GM19438 (cell line): ENCODE measurements around the gene QSER1.
"Not testable (repeated sequence)": the region's sequence is repeated elsewhere in the genome, so short reads cannot be mapped to it uniquely, and the experiment has no call there.

Experiments
- ATAC-seq: cut with Tn5 transposase; IDR thresholded peaks from one replicate; pipeline ENCODE4 v1.9.1; 2021; ENCODE audit warnings: low read depth; ENCODE audit not compliant: unreplicated experiment

QSER1 gene

DNA sequence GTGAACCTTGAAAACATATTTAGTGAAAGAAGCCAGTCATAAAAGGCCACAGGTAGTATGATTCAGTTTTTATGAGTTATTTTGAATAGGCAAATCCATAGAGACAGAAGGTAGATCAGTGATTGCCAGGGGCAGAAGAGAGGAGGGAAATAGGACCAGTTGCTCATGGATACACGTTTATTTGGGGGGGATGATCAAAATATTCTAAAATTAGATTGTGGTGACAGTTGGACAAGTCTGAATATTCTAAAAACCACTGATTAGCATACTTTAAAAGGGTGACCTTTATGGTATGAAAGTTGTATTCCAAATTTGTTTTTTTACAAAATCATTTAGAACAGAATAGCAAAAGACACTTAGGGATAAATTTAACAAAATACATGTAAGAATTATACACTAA is 28.6 kb downstream of the QSER1 start:
- ATAC-seq, result no peak

DNA sequence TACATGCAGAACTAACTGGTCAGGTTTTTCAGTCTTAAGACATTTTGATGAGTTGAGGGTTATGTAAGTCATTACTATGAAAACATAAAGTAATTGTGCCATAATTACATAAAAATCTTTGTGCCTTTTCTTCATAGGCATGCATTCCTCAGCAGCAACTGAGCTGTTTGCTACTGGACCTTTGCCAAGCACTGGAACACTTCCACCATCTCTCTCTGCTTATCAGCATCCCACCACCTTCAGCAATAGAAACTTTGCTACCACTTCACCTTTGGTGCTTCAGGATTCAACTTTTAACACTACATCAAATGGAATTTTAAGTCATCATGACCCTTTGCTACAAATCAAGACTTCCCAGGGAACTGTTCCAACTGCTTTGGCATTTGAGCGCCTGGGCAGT is 39.0 kb downstream of the QSER1 start:
- ATAC-seq, result no peak

DNA sequence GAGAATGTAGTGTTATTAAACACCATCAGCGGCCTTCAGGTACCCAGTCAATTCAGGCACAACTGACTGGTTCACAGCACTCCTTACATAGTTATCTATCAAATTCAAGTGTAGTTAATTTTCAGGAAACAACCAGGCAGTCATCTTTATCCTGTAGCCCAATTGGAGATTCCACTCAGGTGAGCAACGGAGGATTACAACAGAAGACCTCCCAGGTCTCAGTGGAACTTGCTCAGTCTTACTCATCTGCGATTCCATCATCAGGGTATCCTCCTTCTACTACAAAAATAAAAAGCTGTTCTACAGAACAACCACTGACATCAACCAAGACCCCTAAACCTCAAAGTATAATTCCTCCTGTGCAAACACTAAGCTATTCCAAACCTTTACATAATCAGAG is 39.6 kb downstream of the QSER1 start:
- ATAC-seq, result no peak

DNA sequence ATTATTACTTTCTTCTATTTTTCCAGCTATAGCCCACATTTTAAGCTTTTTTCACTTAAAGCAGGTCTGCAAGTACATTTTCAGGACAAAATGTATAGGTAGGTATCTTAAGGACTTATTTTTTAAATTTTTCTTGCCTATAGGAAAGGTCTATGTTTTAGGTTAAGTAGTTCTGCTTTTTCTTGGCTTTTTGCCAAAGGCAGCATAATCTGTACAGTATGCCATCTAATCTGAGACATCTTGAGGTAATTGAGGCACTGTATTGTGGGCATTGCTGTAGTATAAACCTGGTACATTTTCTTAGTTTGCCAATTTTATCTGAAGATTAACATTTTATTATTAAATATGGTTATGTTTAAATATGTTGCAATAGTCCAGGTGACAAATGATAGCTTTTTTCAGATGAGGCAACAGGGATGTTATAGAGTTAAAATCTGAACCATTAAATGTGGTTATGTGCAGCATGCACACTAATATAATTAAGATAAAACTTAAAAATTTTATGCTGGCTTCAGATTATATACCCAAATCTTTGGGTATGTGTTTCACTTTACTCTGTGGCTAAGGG is 42.9 kb downstream of the QSER1 start:
- ATAC-seq, result no peak

DNA sequence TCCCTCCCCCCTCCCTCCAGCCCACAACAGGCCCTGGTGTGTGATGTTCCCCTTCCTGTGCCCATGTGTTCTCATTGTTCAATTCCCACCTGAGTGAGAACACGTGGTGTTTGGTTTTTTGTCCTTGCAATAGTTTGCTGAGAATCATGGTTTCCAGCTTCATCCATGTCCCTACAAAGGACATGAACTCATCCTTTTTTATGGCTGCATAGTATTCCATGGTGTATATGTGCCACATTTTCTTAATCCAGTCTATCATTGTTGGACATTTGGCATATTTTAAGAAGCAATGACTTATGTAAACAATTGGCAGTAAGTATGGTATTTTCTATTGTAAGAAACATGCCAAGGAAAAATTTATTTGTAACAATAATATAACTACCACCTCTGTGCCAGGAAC is 43.6 kb downstream of the QSER1 start:
- not testable (repeated sequence) for ATAC-seq

DNA sequence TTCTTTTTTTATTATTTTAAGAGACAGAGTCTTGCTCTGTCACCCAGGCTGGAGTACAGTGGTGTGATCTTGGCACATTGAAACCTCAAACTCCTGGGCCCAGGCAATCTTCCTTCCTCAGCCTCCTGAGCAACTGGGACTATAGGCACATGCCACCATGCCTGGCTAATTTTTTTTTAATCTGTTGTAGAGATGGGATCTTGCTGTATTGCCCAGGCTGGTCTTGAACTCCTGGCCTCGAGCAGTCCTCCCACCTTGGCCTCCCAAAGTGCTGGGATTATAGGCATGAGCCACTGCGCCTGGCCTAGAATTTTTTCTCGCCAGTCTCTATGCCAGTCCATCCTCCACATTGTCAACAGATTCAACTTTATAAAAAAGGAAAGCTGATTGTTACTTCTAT is 44.7 kb downstream of the QSER1 start:
- ATAC-seq, result not testable (repeated sequence)

DNA sequence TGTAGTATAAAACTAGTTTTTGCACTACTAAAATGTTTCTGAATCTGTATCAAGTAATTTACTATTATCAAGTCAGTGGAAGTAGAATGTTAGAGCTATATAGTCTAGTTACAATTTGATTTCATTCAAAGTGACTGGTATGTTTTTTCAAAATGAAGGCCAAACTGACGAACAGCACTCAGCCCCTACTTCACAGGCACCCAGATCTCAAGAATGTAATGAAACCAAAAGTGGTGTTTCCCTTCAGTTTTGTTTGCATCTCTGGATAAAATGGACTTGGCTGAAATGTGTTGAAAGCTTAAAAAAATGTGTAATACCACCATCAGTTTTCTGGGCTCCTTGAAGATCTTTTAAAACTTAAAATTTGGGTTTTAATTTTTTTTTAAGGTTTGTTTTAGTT is 46.4 kb downstream of the QSER1 start:
- no peak for ATAC-seq

DNA sequence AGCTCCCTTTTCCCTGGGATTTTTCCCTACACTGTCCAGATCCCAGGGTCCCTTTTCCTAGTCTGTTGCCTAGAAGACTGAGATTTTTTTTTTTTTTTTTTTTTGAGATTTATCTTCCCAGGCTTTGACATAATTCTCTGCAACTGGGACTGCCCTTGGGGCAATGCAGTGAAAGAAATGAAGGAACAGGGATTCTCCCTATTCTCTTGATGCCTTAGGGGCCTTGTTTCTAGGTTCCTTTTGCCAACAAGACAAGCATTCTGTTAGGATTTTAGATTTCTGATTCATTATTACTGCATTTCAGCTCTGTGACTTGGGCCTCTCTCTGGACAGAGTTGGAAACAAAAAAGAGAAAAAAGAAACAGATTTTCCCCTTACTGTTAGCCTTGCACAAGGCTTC is 47.3 kb downstream of the QSER1 start:
- no peak for ATAC-seq

DNA sequence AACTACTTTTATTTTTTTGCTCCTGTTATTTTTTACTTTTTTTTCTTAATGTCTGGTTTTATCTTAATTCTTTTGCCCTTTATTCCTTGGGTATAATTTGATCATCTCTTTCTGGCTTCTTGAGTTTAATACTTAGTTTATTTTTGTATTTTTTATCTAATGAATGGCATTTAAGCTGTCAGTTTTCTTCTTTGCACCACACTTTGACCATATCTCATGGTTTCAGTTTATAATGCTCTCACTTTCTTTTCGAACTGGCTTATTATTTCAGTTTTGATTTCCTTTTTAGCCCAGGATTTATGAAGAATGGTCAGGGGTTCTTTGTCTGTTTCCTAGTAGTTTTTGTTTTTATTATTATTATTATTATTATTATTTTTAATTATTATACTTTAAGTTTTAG is 48.3 kb downstream of the QSER1 start:
- no peak for ATAC-seq

DNA sequence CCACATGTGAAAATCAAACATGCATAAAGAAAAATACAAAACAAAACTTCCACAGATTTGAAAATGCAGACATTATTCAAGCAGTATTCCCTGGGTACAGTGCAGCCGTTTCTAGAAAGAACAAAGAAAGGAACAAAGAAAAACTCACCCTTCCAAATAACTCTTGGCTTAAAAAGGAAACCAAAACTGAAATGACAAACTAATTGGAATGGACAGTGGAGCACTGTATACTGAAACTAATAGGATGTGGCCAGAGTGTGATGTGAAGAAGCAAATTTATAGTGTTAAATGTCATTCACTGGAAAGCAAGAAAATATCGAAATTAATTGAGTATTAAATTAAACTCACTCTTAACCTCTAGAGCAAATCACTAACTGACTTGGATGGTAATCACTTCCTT is 55.4 kb downstream of the QSER1 start:
- ATAC-seq, result no peak

DNA sequence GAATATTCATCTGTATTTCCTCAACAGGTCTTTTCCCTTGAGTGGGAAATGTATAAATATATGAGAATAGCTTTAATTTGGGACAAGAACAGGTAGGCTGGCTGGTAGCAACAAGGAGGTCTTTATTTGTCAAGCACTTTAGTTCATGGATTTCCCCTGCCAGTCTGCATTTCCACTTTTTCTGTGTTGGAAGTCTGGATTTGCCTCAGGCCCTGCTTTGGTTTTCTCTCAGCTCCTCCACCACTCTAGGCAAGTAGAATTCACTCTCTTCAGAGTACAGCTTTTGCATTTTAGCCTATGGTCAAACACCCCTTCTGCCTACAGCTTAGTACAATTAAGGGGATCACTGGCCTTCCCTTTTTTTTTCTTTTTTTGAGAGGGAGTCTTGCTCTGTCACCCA is 57.1 kb downstream of the QSER1 start:
- no peak for ATAC-seq

DNA sequence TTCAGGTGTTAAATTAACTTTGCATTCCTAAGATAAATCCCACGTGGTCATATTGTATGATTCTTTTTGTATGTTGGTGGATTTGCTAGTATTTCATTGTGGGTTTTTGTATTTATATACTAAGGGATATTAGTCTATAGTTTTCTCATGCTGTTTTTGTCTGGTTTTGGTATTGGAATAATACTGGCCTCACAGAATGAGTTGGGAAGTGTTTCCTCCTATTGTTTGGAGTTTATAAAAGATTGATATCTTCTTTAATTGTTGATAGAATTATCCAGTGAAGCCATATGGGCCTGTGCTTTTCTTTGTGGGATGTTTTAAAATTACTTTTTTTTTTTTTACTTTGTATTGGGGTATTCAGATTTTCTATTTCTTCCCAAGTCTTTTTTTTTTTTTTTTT is 59.8 kb downstream of the QSER1 start:
- ATAC-seq, result no peak

DNA sequence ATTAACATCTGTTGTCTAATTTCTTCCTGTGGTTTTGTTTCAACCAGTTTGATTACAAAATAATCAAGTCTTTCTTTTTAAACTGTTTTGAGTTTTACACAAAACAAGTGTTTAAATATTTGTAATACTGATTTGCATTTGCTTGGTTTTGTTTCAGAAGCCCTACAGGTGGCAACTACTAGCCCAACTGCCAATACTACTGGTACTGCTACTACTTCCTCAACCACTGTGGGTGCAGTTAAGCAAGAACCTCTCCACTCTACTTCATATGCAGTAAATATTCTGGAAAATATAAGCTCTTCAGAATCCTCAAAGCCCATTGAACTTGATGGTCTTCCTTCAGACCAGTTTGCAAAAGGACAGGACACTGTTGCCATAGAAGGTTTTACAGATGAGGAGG is 61.1 kb downstream of the QSER1 start:
- no peak for ATAC-seq

DNA sequence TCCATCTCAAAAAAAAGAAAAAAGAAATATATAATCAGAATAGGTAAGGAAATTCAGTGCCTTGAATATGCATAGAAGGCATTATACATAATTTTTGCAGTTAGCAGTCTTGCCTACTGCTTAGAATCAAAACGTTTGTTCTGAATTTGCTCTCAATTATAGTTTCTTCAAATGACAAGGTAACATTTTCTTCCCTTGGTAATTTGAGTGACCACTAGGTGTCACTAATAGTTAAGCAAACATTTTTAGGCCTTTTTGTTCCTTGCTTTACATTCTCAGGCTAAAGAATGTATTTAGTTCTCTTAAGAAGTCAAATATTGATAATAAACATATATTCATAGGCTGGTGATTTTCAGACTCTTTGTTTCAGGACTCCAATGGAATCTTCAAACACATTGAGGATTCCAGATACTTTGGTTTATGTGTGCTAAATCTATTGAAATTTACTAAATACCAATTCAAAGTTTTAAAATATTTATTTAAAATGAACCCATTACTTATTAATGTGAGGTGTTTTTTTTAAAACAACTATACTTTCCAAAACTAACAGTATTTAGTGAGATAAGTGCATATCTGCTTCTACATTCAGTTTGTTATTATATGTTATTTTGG is 68.0 kb downstream of the QSER1 start:
- ATAC-seq, result no peak

DNA sequence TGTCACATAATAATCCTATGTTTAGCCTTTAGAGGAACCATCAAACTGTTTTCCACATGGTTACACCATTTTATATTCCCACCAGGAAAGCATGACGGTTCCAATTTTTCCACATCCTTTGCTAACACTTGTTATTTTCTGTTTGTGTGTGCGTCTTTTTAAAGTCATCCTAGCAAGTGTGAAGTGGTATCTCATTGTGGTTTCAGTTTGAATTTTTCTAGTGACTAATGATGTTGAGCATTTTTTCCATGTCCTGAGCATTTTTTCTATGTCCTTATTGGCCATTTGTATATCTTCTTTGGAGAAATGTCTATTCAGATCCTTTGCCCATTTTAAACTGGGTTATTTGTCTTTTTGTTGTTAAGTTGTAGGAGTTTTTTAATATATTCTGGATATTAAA is 69.4 kb downstream of the QSER1 start:
- no peak for ATAC-seq

DNA sequence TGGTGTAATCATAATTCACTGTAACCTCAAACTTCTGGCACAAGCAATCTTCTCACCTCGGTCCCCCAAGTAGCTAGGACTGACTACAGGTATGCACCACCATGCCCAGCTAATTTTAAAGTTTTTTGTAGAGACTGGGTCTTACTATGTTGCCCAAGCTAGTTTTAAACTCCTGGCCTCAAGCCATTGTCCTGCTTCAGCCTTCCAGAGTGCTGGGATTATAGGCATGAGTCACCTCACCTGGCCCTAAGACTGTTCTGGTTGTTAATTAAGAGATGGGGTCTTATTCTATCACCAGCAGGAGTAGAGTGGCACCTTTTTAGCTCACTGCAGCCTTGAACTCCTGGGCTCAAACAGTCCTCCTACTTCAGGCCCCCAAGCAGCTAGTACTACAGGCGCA is 71.1 kb downstream of the QSER1 start:
- ATAC-seq, result no peak

DNA sequence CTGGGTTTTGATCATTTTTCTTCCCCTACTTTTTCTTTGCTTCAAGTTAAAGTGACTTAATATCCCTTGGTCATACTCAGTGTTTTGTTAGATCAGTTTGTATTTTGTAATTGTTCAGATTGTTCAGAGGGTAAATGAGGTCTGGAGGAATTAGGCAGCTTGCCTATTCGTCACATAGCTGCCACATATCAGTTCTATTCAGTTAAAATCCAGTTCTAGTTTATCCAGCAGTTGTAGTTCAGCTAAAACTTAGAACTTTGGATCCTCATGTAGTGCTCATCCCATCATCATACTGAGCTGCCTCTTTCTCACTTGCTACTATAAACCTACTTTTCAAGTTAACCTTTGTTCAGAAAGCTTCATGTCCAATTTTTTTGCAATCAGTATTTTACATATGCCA is 75.9 kb downstream of the QSER1 start:
- ATAC-seq, result no peak

DNA sequence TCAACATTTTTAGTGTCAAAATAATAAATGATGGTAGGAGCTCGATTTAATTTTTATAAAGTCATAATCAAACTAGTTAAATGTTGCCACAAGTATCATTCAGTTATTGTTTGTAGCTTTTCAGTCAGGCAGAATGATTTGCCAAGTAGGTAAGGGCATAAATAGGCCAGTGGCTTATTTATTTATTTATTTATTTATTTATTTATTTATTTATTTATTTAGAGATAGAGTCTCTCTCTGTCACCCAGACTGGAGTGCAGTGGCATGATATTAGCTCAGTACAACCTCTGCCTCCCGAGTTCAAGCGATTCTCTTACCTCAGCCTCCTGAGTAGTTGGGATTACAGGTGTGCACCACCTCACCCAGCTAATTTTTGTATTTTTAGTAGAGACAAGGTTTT is 79.6 kb downstream of the QSER1 start:
- ATAC-seq, result not testable (repeated sequence)

DNA sequence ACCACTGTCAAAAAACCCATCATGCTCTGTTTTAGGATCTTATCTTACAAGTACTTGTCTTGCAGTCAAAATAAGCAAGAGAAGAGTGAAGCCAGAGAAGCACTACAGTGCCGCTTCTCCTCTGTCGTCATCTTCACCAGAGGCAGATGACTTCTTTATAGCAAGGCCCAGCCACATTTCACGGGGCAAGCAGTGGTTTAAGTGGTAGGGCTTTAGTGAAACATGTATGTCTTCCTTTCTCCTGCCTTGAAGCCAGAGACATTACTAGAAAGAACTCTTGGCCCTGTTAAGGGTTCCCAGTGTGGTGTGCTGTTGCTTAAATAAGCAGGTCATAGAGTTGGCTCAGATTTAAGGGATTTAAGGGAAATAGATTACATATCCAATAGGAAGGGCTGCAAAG is 80.2 kb downstream of the QSER1 start:
- no peak for ATAC-seq

DNA sequence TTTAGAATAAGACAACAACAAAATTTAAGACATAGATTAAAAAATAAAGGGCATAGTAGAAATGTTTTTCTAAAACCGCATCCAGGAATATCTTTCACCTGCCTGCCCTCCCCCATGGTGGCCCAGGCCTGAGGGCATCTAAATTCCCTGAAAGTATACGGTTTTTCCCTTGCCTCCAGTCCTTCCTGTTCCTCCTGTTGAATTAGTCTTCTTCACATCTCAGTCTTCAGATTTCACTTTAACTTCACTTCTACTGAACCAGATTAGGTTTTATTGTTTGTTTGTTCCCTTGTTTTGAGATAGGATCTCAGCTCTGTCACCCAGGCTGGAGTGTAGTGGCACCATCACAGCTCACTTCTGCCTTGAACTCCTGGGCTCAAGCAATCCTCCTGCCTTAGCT is 90.0 kb downstream of the QSER1 start:
- no peak for ATAC-seq

DNA sequence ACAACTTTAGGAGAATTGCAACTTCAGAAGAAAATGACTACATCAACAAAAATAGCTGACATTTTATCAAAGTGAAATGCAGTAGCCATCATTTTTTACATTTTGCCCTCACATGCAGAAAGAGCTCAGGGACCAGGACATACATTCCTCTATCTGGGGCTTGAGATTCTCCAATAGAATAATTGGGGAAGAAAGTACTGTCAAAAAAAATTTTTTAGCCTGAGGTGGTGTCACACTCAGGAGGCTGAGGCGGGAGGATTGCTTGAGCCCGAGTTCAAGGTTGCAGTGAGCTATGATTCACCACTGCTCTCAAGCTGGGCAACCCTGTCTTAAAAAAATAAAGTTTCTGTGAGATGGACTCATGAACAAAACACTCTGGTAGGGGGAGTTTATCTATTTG is 90.9 kb downstream of the QSER1 start:
- no peak for ATAC-seq

DNA sequence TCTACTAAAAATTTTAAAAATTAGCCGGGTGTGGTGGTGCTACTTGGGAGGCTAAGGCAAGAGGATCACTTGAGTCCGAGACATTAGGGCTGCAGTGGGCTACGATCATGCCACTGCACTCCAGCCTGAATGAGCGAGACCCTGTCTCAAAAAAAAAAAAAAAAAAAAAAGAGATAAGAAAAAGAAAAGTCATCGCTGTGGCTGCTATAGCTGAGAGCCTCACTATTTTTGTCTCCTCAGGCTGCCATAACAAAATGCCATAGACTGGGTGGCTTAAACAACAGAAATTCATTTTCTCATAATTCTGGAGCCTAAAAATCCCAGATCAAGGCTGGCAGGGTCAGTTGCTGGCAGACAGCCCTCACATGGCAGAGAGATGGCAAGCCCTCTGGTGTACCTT is 93.0 kb downstream of the QSER1 start:
- ATAC-seq, result no peak

DNA sequence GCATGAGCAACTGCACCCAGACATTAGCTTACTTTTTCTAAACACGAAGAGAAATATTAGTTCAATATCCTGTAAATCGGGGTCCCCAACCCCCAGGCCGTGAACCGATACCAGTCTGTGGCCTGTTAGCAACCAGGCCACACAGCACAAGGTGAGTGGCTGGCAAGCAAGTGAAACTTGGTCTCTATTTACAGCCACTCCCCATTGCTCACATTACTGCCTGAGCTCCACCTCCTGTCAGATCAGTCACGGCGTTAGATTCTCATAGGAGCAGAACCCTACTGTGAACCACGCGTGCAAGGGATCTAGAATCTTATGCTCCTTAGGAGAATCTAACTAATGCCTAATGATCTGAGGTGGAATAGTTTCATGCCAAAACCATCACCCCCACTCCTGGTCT is 95.2 kb downstream of the QSER1 start:
- ATAC-seq, result no peak
